22Rv1 (cell line): ENCODE results near the gene ITCH.

Source experiments
- CTCF ChIP-seq: fragments of 450-650 bp; IDR thresholded peaks from 2 replicates; pipeline ENCODE4 v1.5.1; 2017; ENCODE audit warnings: mild to moderate bottlenecking
- ZFX ChIP-seq: fragments of 450-650 bp; IDR thresholded peaks from 2 replicates; pipeline ENCODE4 v1.6.1; 2017; ENCODE audit warnings: antibody characterized with exemption, borderline replicate concordance

GRCh38 chr20:34528921-34529297 is 165.8 kb downstream of the ITCH start:
- TF ChIP-seq CTCF (no peak), ZFX (no peak)
